HAP-1 (cell line): Measurements from ENCODE around the gene VAMP2.
"Not testable (repeated sequence)": the region's sequence is repeated elsewhere in the genome, so short reads cannot be mapped to it uniquely, and the experiment has no call there.

ENCODE experiments used
- DNase-seq, 2 experiments: peaks; one replicate each; pipeline ENCODE4 v3.0.0-alpha.2; 2016 to 2020; ENCODE audit warnings: low spot score in 2 of 2
- H3K27me3 ChIP-seq: fragments of 250-450 bp; sonication (Bioruptor Pico); 2 replicates; pipeline ENCODE4 v1.5.1; 2020; ENCODE audit warnings: low read depth, mild to moderate bottlenecking, moderate library complexity
- H3K36me3 ChIP-seq: fragments of 250-450 bp; sonication (Bioruptor Pico); replicated peaks from 2 replicates; pipeline ENCODE4 v1.5.1; 2020; ENCODE audit warnings: mild to moderate bottlenecking
- H3K4me1 ChIP-seq: fragments of 250-450 bp; sonication (Bioruptor Pico); 2 replicates; pipeline ENCODE4 v1.5.1; 2020; ENCODE audit warnings: mild to moderate bottlenecking
- H3K4me3 ChIP-seq: fragments of 250-450 bp; sonication (Bioruptor Pico); 2 replicates; pipeline ENCODE4 v1.5.1; 2020; ENCODE audit warnings: mild to moderate bottlenecking, moderate library complexity
- H3K9me3 ChIP-seq: fragments of 250-450 bp; sonication (Bioruptor Pico); 2 replicates; pipeline ENCODE4 v1.5.1; 2020; ENCODE audit warnings: mild to moderate bottlenecking, moderate library complexity
- in situ Hi-C: fragments of 300-500 bp; cut with MboI; formaldehyde crosslinking; loops from 3 replicates; pipeline ENCODE4 v1.14.3; 2020; ENCODE audit warnings: low sequenced_read_pairs, inconsistent platforms, mixed read lengths

The VAMP2 gene

GRCh38 chr17:8187517-8188262 lies 24.9 kb upstream of the VAMP2 start:
- DNase-seq: peak; percentile 96 to 99
- Histone ChIP-seq H3K27me3 (no peaks in the 10 kb centered on the region), H3K4me3 (peak overlapping the region; percentile 93), H3K9me3 (no peaks in the 10 kb centered on the region), H3K4me1 (peaks cover 21% of the 10 kb centered on the region), H3K36me3 (no peaks in the 10 kb centered on the region)
- in situ Hi-C loops: loop anchor here (5.0 kb wide), 2 partner anchors 35 to 65 kb away; partner anchors contain the start of gene HES7

DNA sequence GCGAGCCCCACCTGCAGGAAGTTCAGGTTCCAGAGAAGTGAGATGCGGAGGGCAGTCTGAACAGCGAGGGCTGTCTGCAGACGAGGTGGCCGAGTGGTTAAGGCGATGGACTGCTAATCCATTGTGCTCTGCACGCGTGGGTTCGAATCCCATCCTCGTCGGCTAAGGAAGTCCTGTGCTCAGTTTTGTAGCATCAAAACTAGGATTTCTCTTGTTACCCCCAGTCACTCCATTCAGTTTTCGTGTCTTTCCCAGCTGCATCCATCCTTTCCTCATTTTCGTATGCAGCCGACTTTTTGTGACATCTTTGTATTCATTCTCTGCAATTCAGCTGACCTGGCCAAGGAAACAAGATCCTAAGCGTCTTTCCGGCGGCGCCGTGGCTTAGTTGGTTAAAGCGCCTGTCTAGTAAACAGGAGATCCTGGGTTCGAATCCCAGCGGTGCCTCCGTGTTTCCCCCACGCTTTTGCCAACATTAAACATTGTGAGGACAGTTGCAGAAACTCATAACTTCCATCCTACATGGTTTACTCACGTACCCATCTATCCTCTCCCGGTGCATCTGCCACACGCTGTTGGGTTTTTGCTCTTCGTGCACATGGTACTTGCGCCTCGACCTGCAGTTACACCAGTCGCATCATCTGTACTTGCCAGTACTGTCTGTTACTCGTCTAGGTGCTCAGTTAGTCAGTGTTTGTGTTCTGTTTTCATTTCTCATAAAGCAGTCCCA lies 24.2 kb upstream of the VAMP2 start:
- peak; percentile 91 to 97 for DNase-seq
- Histone ChIP-seq H3K9me3 (no peaks in the 10 kb centered on the region), H3K36me3 (no peaks in the 10 kb centered on the region), H3K4me3 (peak overlapping the region; percentile 71), H3K4me1 (peaks cover 14% of the 10 kb centered on the region), H3K27me3 (no peaks in the 10 kb centered on the region)
- in situ Hi-C loops: loop anchor here (5.0 kb wide), 2 partner anchors 35 to 65 kb away; partner anchors contain the start of gene HES7

- DNase-seq: no peak
- H3K36me3 ChIP-seq: no peaks in the 10 kb centered on the region
- in situ Hi-C loops: loop anchor here (5.0 kb wide), 2 partner anchors 36 to 64 kb away; partner anchors contain the start of gene HES7
- H3K4me1 ChIP-seq: peaks cover 12% of the 10 kb centered on the region
- H3K4me3 ChIP-seq: peak overlapping the region; percentile 71
- H3K9me3 ChIP-seq: no peaks in the 10 kb centered on the region
- H3K27me3 ChIP-seq: no peaks in the 10 kb centered on the region
Measured at GRCh38 chr17:8186446-8186786, 23.7 kb upstream of the VAMP2 start.

DNA sequence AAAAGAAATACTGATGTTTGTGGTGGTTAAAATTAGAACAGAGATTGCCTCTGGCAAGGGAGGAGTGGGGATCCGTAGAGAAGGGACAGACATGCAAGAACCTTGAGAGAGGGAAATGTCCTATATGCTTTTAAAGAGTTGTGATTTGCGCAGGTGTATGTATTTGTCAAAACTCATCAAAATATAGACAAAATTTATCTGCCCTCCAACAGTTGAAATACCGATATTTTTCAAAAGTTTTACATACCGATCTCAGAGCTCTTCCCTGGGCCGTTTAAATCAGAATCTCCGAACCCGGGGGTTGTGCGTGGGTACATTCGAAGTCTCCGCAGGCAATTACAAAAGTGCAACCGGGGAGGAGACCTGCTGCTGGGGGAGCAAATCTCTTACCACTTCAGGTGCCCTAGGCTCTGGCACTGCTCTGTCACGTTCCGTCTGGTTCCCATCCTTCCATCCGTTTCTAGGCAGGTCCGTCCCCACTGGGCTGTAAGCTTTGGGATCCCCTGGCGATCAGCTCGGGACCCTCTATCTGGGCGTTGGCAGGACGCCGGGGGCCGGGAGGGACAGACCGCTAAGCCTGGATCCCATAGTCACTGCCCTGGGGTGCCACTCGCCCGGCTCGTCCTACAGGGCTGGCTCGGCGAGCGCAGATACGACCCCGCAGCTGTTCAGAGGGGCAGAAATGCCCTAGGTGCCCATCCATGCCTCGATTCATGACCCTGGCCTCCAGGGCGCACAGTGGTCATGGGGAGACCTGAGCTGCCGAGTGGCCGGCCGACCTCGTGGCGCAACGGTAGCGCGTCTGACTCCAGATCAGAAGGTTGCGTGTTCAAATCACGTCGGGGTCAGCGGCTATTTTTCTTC lies 23.1 kb upstream of the VAMP2 start:
- Histone ChIP-seq H3K9me3 (no peaks in the 10 kb centered on the region), H3K36me3 (no peaks in the 10 kb centered on the region), H3K4me3 (peak overlapping the region; percentile 71), H3K4me1 (peaks cover 12% of the 10 kb centered on the region), H3K27me3 (no peaks in the 10 kb centered on the region)
- in situ Hi-C loops: loop anchor here (5.0 kb wide), 2 partner anchors 36 to 64 kb away; partner anchors contain the start of gene HES7
- peak; percentile 51 to 90 for DNase-seq

DNA sequence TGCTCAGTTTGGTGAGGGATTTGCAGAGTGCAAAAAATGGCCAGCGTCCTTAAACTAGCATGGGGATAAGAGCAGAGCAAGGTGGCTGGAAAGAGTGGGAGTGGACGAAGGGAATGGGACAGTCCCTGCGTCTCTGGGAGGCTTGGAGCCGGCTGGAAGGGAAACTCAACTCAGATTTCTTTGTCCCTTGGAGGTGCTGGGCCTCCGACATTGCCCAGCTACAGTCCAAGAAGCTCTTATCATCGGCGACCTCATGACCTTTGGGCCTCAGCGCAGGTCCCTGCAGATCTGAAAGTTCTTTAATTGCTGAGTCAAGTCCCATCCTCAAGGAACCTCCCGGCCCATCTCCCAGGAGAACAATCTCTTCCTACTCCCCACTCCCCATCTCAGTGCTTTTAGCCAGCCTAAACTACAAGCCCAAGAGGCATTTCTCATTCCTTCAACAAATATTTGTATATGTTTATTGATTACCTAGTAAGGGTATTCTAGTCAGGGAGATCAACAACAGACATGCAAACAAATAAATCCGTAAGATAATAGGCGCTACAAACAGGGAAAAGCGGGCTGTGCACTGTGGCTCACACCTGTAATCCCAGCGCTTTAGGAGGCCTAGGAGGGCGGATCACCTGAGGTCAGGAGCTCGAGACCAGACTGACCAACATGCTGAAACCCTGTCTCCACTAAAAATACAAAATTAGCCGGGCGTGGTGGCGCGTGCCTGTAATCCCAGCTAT lies 14.4 kb upstream of the VAMP2 start:
- no peaks in the 10 kb centered on the region for H3K27me3 ChIP-seq
- H3K36me3 ChIP-seq: no peaks in the 10 kb centered on the region
- H3K4me1 ChIP-seq: peaks cover 21% of the 10 kb centered on the region
- DNase-seq: no peak
- H3K9me3 ChIP-seq: no peaks in the 10 kb centered on the region
- in situ Hi-C loops: no loop called here
- peak overlapping the region; percentile 40 for H3K4me3 ChIP-seq

DNA sequence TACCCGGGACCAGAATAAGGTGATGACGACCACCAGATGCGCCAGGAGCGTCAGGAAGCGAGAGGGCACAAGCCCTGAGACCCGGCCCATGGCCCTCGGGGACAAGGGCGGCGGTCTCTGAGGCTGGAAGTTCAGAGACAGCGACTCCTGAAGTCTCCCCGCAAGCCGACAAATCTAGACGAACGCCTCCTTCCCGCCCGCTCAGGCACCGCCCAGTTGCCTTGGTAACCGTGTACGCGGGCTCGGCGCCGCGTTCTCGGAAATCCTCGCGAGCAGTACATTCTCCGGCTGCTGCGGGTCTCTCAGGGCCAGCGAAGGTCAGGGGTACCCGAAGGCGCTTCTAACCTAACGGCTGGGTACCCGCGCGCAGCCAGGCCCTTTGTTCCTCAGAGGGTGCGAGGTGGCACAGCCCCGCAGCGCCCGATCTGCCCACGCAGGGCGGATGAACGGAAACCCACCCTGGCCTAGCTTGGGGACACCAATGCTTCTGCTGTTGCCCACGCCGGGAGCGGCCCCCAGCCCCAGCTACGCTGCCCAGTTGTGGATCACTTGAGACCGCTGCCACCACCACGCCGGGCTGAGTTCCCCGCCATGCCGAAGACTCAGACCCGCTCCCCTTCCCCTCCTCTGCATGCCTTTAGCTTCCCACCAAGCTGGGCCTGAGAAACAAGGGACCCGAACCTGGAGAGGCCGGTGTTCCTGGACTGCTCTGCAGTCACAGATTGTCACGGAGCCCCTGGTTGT lies 13.6 kb upstream of the VAMP2 start, which contains the start of gene TMEM107:
TMEM107 (minus strand) TSS at position 184 of the 744 bp plus-strand sequence; CDS start at position 90, 94 bp downstream.
- Histone ChIP-seq H3K4me3 (peak within 1 kb of the TSS; percentile 40), H3K4me1 (peaks cover 21% of the 10 kb centered on the region), H3K36me3 (no peaks in the 10 kb centered on the region), H3K27me3 (no peaks in the 10 kb centered on the region), H3K9me3 (no peaks in the 10 kb centered on the region)
- in situ Hi-C loops: no loop called here
- DNase-seq: peak; percentile 85 to 94

DNA sequence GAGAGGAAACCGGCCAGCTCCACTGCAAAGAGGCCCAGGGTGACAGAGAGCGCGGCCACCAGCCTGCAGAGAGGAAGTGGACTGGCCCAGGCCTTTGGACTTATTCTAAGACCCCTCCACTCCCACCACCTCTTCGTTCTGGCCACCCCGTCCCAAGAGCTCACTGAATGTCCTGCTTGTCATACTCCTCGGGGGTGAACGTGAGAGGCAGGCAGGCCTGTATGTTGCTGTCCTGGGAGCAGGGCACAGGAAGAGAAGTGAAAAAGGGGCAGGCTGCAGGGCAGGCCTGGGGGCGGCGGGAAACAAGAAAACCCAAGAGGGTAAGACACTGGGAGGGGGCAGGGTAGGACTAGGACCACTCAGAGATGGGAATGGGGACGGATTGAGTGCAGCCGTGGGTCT lies 13.0 kb upstream of the VAMP2 start:
- no peaks in the 10 kb centered on the region for H3K36me3 ChIP-seq
- DNase-seq: no peak
- peak overlapping the region; percentile 40 for H3K4me3 ChIP-seq
- no peaks in the 10 kb centered on the region for H3K27me3 ChIP-seq
- in situ Hi-C loops: no loop called here
- H3K9me3 ChIP-seq: no peaks in the 10 kb centered on the region
- H3K4me1 ChIP-seq: peaks cover 21% of the 10 kb centered on the region

DNA sequence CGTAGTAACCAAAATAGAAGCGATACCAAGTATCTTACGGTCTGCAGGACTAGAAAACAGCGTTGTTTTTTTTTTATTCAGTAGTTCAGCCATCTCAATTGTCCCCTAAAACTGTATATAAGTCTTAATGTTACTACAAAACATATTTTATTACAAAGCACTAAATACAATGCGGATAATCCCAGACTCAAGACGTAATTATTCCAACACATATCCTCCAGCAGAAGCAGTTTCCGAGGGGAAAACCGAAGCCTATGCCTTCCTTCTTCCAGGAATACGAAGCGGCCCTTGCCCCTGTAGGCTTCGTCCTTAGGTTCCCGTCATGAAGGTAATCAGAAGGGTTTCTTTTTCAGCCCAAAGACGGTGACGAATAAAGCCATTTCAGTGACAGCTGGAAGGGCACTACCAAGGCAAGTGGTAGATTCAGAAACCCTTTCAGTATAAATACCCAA lies 11.1 kb upstream of the VAMP2 start:
- H3K4me1 ChIP-seq: peaks cover 21% of the 10 kb centered on the region
- H3K36me3 ChIP-seq: no peaks in the 10 kb centered on the region
- H3K27me3 ChIP-seq: no peaks in the 10 kb centered on the region
- peak; percentile 59 to 66 for DNase-seq
- peak overlapping the region; percentile 39 for H3K4me3 ChIP-seq
- in situ Hi-C loops: loop anchor here (25.0 kb wide), 1 partner anchor 937 kb away; the partner anchor contains the start of genes DVL2, GABARAP and PHF23
- H3K9me3 ChIP-seq: no peaks in the 10 kb centered on the region

- Histone ChIP-seq H3K36me3 (no peaks in the 10 kb centered on the region), H3K27me3 (no peaks in the 10 kb centered on the region), H3K4me3 (peak overlapping the region; percentile 39), H3K9me3 (no peaks in the 10 kb centered on the region), H3K4me1 (peaks cover 21% of the 10 kb centered on the region)
- in situ Hi-C loops: loop anchor here (25.0 kb wide), 1 partner anchor 936 kb away; the partner anchor contains the start of genes DVL2, GABARAP and PHF23
- DNase-seq: peak; percentile 87 to 99
Measured at GRCh38 chr17:8173056-8173870, 10.5 kb upstream of the VAMP2 start.

DNA sequence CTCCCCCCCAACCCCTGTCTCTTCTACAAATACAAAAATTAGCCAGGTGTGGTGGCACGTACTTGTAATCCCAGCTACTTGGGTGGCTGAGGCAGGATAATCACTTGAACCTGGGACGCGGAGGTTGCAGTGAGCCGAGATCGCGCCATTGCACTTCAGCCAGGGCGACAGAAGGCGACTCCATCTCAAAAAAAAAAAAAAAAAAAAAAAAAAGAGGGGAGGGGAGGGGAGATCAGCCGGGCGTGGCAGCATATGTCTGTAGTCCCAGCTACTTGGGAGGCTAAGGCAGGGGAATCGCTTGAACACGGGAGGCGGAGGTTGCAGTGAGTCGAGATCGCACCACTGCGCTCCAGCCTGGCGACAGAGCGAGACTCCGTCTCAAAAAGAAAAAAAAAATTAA lies 7.4 kb upstream of the VAMP2 start:
- H3K9me3 ChIP-seq, H3K36me3 ChIP-seq, DNase-seq, H3K4me3 ChIP-seq, H3K27me3 ChIP-seq: not testable (repeated sequence)
- in situ Hi-C loops: loop anchor here (25.0 kb wide), 1 partner anchor 933 kb away; the partner anchor contains the start of genes DVL2, GABARAP and PHF23
- peaks cover 10% of the 10 kb centered on the region for H3K4me1 ChIP-seq

GRCh38 chr17:8167526-8167925 lies 4.8 kb upstream of the VAMP2 start:
- Histone ChIP-seq H3K4me1 (peaks cover 20% of the 10 kb centered on the region), H3K9me3 (no peaks in the 10 kb centered on the region), H3K27me3 (no peaks in the 10 kb centered on the region), H3K36me3 (peaks cover under 1% of the 10 kb centered on the region), H3K4me3 (no peak overlapping the region)
- in situ Hi-C loops: loop anchor here (25.0 kb wide), 1 partner anchor 930 kb away; the partner anchor contains the start of genes DVL2, GABARAP and PHF23
- no peak for DNase-seq
